MM.1S (cell line): Measurements from ENCODE around the gene TMEM92.
"Not testable (repeated sequence)": the region's sequence is repeated elsewhere in the genome, so short reads cannot be mapped to it uniquely, and the experiment has no call there.

Source experiments
- DNase-seq: peaks from one replicate; pipeline ENCODE4 v3.0.0-alpha.2; 2015
- H2AFZ ChIP-seq: fragments of 300-600 bp; sonication (generic); 2 replicates; pipeline ENCODE4 v1.6.0; 2016; ENCODE audit warnings: antibody characterized with exemption, low read length
- H3F3A ChIP-seq: fragments of 300-600 bp; sonication (generic); 2 replicates; pipeline ENCODE4 v1.6.1; 2016; ENCODE audit warnings: mild to moderate bottlenecking, antibody characterized with exemption, low read length, moderate library complexity, mixed read lengths; ENCODE audit not compliant: insufficient read depth
- H3K27ac ChIP-seq: fragments of 300-600 bp; sonication (generic); 2 replicates; pipeline ENCODE4 v1.5.1; 2016; ENCODE audit warnings: mild to moderate bottlenecking, low read length
- H3K27me3 ChIP-seq: fragments of 300-600 bp; sonication (generic); replicated peaks from 2 replicates; pipeline ENCODE4 v1.6.0; 2016; ENCODE audit warnings: low read length; ENCODE audit not compliant: insufficient read depth
- H3K36me3 ChIP-seq: fragments of 300-600 bp; sonication (generic); replicated peaks from 2 replicates; pipeline ENCODE4 v1.6.1; 2016; ENCODE audit warnings: mild to moderate bottlenecking, low read length, mixed read lengths; ENCODE audit not compliant: insufficient read depth
- H3K4me1 ChIP-seq: fragments of 300-600 bp; sonication (generic); 2 replicates; pipeline ENCODE4 v1.6.1; 2016; ENCODE audit warnings: low read length, mixed read lengths
- H3K4me2 ChIP-seq: fragments of 300-600 bp; sonication (generic); 2 replicates; pipeline ENCODE4 v1.6.0; 2016; ENCODE audit warnings: low read depth, low read length
- H3K4me3 ChIP-seq: fragments of 300-600 bp; sonication (generic); 2 replicates; pipeline ENCODE4 v1.5.1; 2016; ENCODE audit warnings: low read length, mixed read lengths
- H3K79me2 ChIP-seq: fragments of 300-600 bp; sonication (generic); 2 replicates; pipeline ENCODE4 v1.6.1; 2016; ENCODE audit warnings: mixed run types, low read length, mixed read lengths
- H3K9ac ChIP-seq: fragments of 300-600 bp; sonication (generic); 2 replicates; pipeline ENCODE4 v1.6.1; 2016; ENCODE audit warnings: low read length, mixed read lengths
- H3K9me2 ChIP-seq: fragments of 300-600 bp; sonication (generic); replicated peaks from 2 replicates; pipeline ENCODE4 v1.6.1; 2016; ENCODE audit warnings: mild to moderate bottlenecking, low read length, mixed read lengths; ENCODE audit not compliant: insufficient read depth
- H3K9me3 ChIP-seq: fragments of 300-600 bp; sonication (generic); replicated peaks from 2 replicates; pipeline ENCODE4 v1.6.1; 2016; ENCODE audit warnings: mild to moderate bottlenecking, low read length, mixed read lengths; ENCODE audit not compliant: insufficient read depth
- H4K20me1 ChIP-seq: fragments of 300-600 bp; sonication (generic); 2 replicates; pipeline ENCODE4 v1.6.1; 2016; ENCODE audit warnings: mild to moderate bottlenecking, low read length, moderate library complexity, mixed read lengths; ENCODE audit not compliant: insufficient read depth
- CTCF ChIP-seq: fragments of 300-600 bp; sonication (generic); IDR thresholded peaks from 2 replicates; pipeline ENCODE4 v1.5.1; 2016; ENCODE audit warnings: antibody characterized with exemption, low read length, mixed read lengths
- EZH2 ChIP-seq: fragments of 300-600 bp; sonication (generic); optimal IDR thresholded peaks from 2 replicates; pipeline ENCODE3; 2017; ENCODE audit warnings: low read depth, mild to moderate bottlenecking, antibody characterized with exemption, low read length, mixed read lengths
- EZH2phosphoT487 ChIP-seq: fragments of 300-600 bp; sonication (generic); IDR thresholded peaks from 2 replicates; pipeline ENCODE4 v1.6.1; 2018; ENCODE audit warnings: antibody characterized with exemption, low read length

TMEM92 gene

GRCh38 chr17:50295021-50295420, 20.8 kb downstream of the TMEM92 start:
- Histone ChIP-seq H3K4me1 (no peaks in the 10 kb centered on the region), H2AFZ (no peak overlapping the region), H3K9ac (no peak overlapping the region), H3K27ac (no peak overlapping the region), H3K9me2 (no peaks in the 10 kb centered on the region), H3K9me3 (no peaks in the 10 kb centered on the region), H3K36me3 (no peaks in the 10 kb centered on the region), H3K4me2 (no peak overlapping the region), H3K4me3 (no peak overlapping the region), H3K27me3 (no peaks in the 10 kb centered on the region), H3K79me2 (no peaks in the 10 kb centered on the region), H3F3A (no peaks in the 10 kb centered on the region), H4K20me1 (no peaks in the 10 kb centered on the region)
- DNase-seq = no peak
- no peak for TF ChIP-seq EZH2phosphoT487
- no peak for TF ChIP-seq EZH2
- no peak for TF ChIP-seq CTCF

GRCh38 chr17:50297407-50297865, 23.2 kb downstream of the TMEM92 start:
- H3K4me1 ChIP-seq = no peaks in the 10 kb centered on the region
- H3K4me3 ChIP-seq = no peak overlapping the region
- no peak overlapping the region for H3K9ac ChIP-seq
- no peaks in the 10 kb centered on the region for H3K27me3 ChIP-seq
- no peak overlapping the region for H3K27ac ChIP-seq
- no peaks in the 10 kb centered on the region for H3K36me3 ChIP-seq
- H3K9me3 ChIP-seq = no peaks in the 10 kb centered on the region
- no peaks in the 10 kb centered on the region for H3F3A ChIP-seq
- no peak overlapping the region for H3K4me2 ChIP-seq
- TF ChIP-seq CTCF = peak; percentile 89
- no peak for TF ChIP-seq EZH2phosphoT487
- no peak for TF ChIP-seq EZH2
- no peaks in the 10 kb centered on the region for H3K9me2 ChIP-seq
- H3K79me2 ChIP-seq = no peaks in the 10 kb centered on the region
- peak; percentile 59 for DNase-seq
- H4K20me1 ChIP-seq = no peaks in the 10 kb centered on the region
- H2AFZ ChIP-seq = no peak overlapping the region

DNA sequence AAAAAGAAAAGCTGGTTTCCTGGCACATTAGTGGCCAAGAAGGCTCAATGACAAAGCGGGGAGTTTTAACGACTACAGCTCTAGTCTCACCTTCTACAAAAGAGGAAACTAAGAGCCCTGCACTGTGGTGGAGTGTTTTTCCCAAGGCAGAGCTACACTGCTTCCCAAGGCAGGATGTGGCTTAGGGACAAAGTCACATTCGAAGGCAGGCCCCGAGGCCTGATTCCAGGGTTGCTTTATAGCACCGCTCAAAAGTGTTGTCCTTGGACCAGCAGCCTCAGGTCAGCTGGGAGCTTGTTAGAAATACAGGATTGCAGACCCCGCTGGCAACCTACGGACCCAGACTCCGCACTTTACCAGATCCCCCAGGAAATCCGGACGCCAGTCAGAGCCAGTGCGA, 23.8 kb downstream of the TMEM92 start:
- H3K9me3 ChIP-seq = no peaks in the 10 kb centered on the region
- H3K4me3 ChIP-seq = no peak overlapping the region
- H3K4me2 ChIP-seq = no peak overlapping the region
- H3K27me3 ChIP-seq = no peaks in the 10 kb centered on the region
- no peaks in the 10 kb centered on the region for H3K79me2 ChIP-seq
- no peaks in the 10 kb centered on the region for H4K20me1 ChIP-seq
- no peak overlapping the region for H2AFZ ChIP-seq
- no peaks in the 10 kb centered on the region for H3F3A ChIP-seq
- H3K9me2 ChIP-seq = no peaks in the 10 kb centered on the region
- TF ChIP-seq CTCF (no peak), EZH2phosphoT487 (no peak)
- no peak overlapping the region for H3K9ac ChIP-seq
- no peaks in the 10 kb centered on the region for H3K36me3 ChIP-seq
- no peak overlapping the region for H3K27ac ChIP-seq
- no peaks in the 10 kb centered on the region for H3K4me1 ChIP-seq
- DNase-seq = no peak

GRCh38 chr17:50299776-50300175, 25.5 kb downstream of the TMEM92 start:
- H3K36me3 ChIP-seq = no peaks in the 10 kb centered on the region
- DNase-seq = no peak
- H3K4me3 ChIP-seq = no peak overlapping the region
- no peak overlapping the region for H3K27ac ChIP-seq
- H3F3A ChIP-seq = no peaks in the 10 kb centered on the region
- no peaks in the 10 kb centered on the region for H4K20me1 ChIP-seq
- no peaks in the 10 kb centered on the region for H3K9me3 ChIP-seq
- H3K9ac ChIP-seq = no peak overlapping the region
- H3K27me3 ChIP-seq = no peaks in the 10 kb centered on the region
- H3K4me1 ChIP-seq = no peaks in the 10 kb centered on the region
- H3K9me2 ChIP-seq = no peaks in the 10 kb centered on the region
- no peak overlapping the region for H3K4me2 ChIP-seq
- H2AFZ ChIP-seq = no peak overlapping the region
- TF ChIP-seq EZH2phosphoT487 = no peak
- TF ChIP-seq CTCF = no peak
- TF ChIP-seq EZH2 = no peak
- H3K79me2 ChIP-seq = no peaks in the 10 kb centered on the region

DNA sequence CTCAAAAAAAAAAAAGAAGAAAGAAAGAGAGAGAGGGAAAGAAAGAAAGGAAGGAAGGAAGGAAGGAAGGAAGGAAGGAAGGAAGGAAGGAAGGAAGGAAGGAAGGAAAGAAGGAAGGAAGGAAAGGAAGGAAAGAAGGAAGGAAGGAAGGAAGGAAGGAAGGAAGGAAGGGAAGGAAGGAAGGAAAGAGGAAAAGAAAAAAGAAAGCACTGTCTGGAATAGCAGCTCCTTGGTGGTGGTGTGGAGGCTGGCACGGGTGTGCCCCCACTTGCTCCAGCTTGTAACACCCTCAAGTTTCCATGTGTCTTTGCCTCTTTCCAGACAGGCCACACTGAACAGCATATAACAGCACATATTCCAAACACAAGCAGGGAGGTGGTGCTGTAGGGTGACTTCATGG, 26.6 kb downstream of the TMEM92 start:
- H3K4me2 ChIP-seq, H3K4me3 ChIP-seq, H3K79me2 ChIP-seq, H2AFZ ChIP-seq, DNase-seq, H3F3A ChIP-seq, H3K27me3 ChIP-seq, H3K36me3 ChIP-seq, H3K9me3 ChIP-seq, H3K9ac ChIP-seq, H3K4me1 ChIP-seq, H4K20me1 ChIP-seq, H3K9me2 ChIP-seq, H3K27ac ChIP-seq: not testable (repeated sequence)
